Measurements from ENCODE around the gene CCDC7. TPM values are rescaled to one million over a fixed set of nuclear protein-coding genes. Genes with fewer than 3 reads are reported as not detected.

The CCDC7 gene
- total RNA-seq, 4 donors from 2014 or later = 8.2 to 30.5 (median 13.3) TPM

GRCh38 chr10:32771217-32771616 is 325.3 kb downstream of the CCDC7 start:
- Histone ChIP-seq H3K4me1 (no peaks in the 10 kb centered on the region), H3K27ac (no peak overlapping the region), H3K9me3 (peaks cover 0 to 4% (median 0%) of the 10 kb centered on the region in 4 donors), H3K27me3 (no peaks in the 10 kb centered on the region), H3K36me3 (no peaks in the 10 kb centered on the region), H3K4me3 (no peak overlapping the region)
- TF ChIP-seq POLR2A (IDR thresholded peaks at IDR 0.05) (no peak), CTCF (IDR thresholded peaks at IDR 0.05) (no peak)
- DNase-seq = no peak

DNA sequence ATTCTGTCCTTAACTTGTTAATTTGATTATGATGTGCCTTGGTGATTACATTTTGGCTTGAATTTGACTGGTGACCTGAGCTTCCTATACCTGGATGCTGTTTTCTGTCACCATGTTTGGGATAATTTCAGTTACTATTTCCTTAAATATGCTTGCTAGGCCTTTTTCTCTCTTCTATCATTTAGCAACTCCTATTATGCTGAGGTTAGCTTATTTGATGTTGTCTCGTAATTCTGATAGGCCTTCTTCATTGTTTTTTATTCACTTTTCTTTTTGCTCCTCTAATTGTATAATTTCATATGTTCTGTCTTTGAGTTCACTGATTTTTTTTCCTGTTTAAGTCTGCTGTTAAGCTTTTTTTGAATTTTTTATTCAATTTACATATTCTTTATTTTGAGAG is 327.2 kb downstream of the CCDC7 start:
- Histone ChIP-seq H3K9me3 (peaks cover 0 to 4% (median 0%) of the 10 kb centered on the region in 4 donors), H3K36me3 (no peaks in the 10 kb centered on the region), H3K27me3 (no peaks in the 10 kb centered on the region), H3K27ac (no peak overlapping the region), H3K4me1 (no peaks in the 10 kb centered on the region), H3K4me3 (no peak overlapping the region)
- DNase-seq = no peak
- TF ChIP-seq POLR2A (IDR thresholded peaks at IDR 0.05) (no peak), CTCF (IDR thresholded peaks at IDR 0.05) (no peak)

GRCh38 chr10:32786968-32787367 is 341.0 kb downstream of the CCDC7 start:
- H3K27me3 ChIP-seq = no peaks in the 10 kb centered on the region

GRCh38 chr10:32787690-32788284 is 341.8 kb downstream of the CCDC7 start:
- DNase-seq = no peak
- H3K9me3 ChIP-seq = peaks cover 0 to 3% (median 0%) of the 10 kb centered on the region in 4 donors
- TF ChIP-seq POLR2A (IDR thresholded peaks at IDR 0.05) (no peak), CTCF (IDR thresholded peaks at IDR 0.05) (no peak)
- H3K27me3 ChIP-seq = no peaks in the 10 kb centered on the region
- H3K4me1 ChIP-seq = no peaks in the 10 kb centered on the region
- no peak overlapping the region for H3K27ac ChIP-seq
- H3K4me3 ChIP-seq = no peak overlapping the region
- H3K36me3 ChIP-seq = no peaks in the 10 kb centered on the region

More at GRCh38 chr10:32786968-32787367, 341.0 kb downstream of the CCDC7 start:
- DNase-seq = no peak
- no peak overlapping the region for H3K27ac ChIP-seq
- TF ChIP-seq CTCF (IDR thresholded peaks at IDR 0.05) = no peak
- no peak for TF ChIP-seq POLR2A (IDR thresholded peaks at IDR 0.05)
- no peak overlapping the region for H3K4me3 ChIP-seq
- H3K4me1 ChIP-seq = no peaks in the 10 kb centered on the region
- H3K36me3 ChIP-seq = no peaks in the 10 kb centered on the region
- H3K9me3 ChIP-seq = peaks cover 0 to 3% (median 0%) of the 10 kb centered on the region in 4 donors

DNA sequence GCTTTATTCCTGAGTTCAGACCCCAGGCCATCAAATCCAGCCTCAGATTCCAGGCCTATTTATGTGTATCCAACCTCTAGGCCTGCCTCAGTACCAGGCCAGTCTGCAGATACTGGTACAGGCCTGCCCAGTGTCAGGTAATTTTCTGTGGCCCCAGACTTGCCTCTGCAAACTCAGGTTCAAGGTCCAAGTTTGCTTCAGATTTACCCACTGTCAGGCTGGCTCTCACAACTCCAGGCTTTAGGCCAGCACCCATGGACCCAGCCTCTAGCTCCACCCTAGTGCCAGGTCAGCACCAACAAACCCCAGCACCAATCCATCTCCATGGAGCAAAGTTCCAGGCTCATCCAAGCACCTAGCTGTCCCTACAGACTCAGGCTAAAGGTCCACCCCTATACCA is 342.4 kb downstream of the CCDC7 start:
- H3K9me3 ChIP-seq = peaks cover 0 to 3% (median 0%) of the 10 kb centered on the region in 4 donors
- no peak overlapping the region for H3K4me3 ChIP-seq
- no peaks in the 10 kb centered on the region for H3K4me1 ChIP-seq
- no peaks in the 10 kb centered on the region for H3K36me3 ChIP-seq
- TF ChIP-seq CTCF (IDR thresholded peaks at IDR 0.05) = no peak
- no peak for TF ChIP-seq POLR2A (IDR thresholded peaks at IDR 0.05)
- DNase-seq = no peak
- no peaks in the 10 kb centered on the region for H3K27me3 ChIP-seq
- H3K27ac ChIP-seq = no peak overlapping the region

All from Peyer's patch (tissue), 4 donors.